Thyroid gland (tissue), 4 donors: ENCODE measurements around the gene LSAMP.

Source experiments
- CTCF ChIP-seq, 6 experiments: fragments of 200-600 bp in 3 of 6; fragments of 450-650 bp in 3 of 6; sonication (generic) in 3 of 6; IDR thresholded peaks; one replicate each; pipeline ENCODE4 v1.5.1; 2016 to 2019; ENCODE audit warnings: antibody characterized with exemption in 6 of 6, mild to moderate bottlenecking in 2 of 6, inconsistent platforms in 1 of 6, moderate library complexity in 1 of 6
- POLR2A ChIP-seq, 2 donors: fragments of 450-650 bp; IDR thresholded peaks; one replicate each; pipeline ENCODE4 v1.6.1; 2017; ENCODE audit warnings: antibody characterized with exemption in 2 of 2, mild to moderate bottlenecking in 2 of 2, moderate library complexity in 1 of 2

GRCh38 chr3:115828401-115828800 is 616.9 kb downstream of the LSAMP start:
- no peak for TF ChIP-seq CTCF (IDR thresholded peaks at IDR 0.05)
- no peak for TF ChIP-seq POLR2A (IDR thresholded peaks at IDR 0.05)
